Stimulated activated naive CD8-positive, alpha-beta T cell treated with anti-CD3 and anti-CD28 coated beads, Interleukin-15, Interleukin-2, amounts not matched to agents 100 ng/mL and 50 ng/mL, for 24 hours (primary cell): Measurements from ENCODE around the gene TNK2.
"Not testable (repeated sequence)": the region's sequence is repeated elsewhere in the genome, so short reads cannot be mapped to it uniquely, and the experiment has no call there.

Source experiments
- H3K27ac Mint-ChIP-seq: one replicate; pipeline ENCODE4 v1.8.0; 2021; ENCODE audit warnings: mild to moderate bottlenecking, mixed read lengths
- H3K27me3 Mint-ChIP-seq: one replicate; pipeline ENCODE4 v1.8.0; 2021; ENCODE audit warnings: mixed read lengths
- H3K36me3 Mint-ChIP-seq: one replicate; pipeline ENCODE4 v1.8.0; 2021; ENCODE audit warnings: low read depth, mixed read lengths
- H3K4me1 Mint-ChIP-seq: one replicate; pipeline ENCODE4 v1.8.0; 2021; ENCODE audit warnings: low read depth, mixed read lengths
- H3K4me3 Mint-ChIP-seq: one replicate; pipeline ENCODE4 v1.8.0; 2021; ENCODE audit warnings: mild to moderate bottlenecking, mixed read lengths
- H3K9me3 Mint-ChIP-seq: one replicate; pipeline ENCODE4 v1.8.0; 2021; ENCODE audit warnings: mixed read lengths

TNK2 gene

DNA sequence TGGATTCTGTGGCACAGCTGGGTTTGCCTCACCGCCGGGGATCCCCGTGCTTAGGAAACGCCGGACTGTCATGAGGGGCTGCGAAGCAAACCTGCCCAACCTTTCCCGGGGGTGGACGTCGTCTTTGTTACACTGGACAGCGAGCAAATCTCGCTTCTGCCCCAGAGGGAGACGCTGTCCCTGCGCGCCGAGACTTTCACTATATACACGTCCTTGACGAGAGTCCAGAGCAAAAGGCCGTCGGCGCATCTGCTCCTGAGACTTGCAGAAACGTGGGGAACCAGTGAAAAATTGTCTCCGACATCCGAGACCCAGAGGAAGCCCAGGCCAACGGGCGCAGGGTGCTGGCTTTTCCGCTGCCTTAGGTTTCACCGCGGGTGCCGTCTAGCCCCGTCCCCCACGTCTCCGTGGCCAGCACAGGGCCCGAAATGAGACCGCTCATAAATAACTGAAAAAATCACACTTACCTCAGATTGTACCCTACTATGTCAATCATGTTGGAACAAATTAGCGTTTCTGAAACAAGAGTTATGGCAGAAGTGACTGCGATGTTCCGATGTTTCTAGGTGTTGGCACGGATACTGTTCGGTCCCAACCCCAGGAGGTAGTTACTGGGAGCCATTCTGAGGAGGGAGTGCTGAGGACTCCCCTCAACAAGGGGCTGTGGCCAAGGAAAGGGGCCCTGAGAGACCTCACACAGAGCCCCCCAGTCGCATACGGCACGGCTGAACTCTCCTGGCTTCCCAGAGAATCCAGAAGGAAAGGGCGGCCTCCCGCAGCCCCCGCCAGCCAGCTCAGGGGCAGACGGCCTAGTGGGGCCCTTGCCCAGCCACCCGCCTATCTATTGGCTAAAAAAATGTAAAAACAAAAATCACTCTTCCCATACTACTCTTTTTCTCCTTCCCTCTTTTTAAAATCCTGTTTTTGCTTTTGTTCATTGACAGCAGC is 82.2 kb downstream of the TNK2 start:
- no peak overlapping the region for H3K4me3 Mint-ChIP-seq
- peaks cover 4% of the 10 kb centered on the region for H3K27me3 Mint-ChIP-seq
- no peaks in the 10 kb centered on the region for H3K9me3 Mint-ChIP-seq
- H3K4me1 Mint-ChIP-seq = no peaks in the 10 kb centered on the region
- H3K36me3 Mint-ChIP-seq = no peaks in the 10 kb centered on the region
- H3K27ac Mint-ChIP-seq = no peak overlapping the region

DNA sequence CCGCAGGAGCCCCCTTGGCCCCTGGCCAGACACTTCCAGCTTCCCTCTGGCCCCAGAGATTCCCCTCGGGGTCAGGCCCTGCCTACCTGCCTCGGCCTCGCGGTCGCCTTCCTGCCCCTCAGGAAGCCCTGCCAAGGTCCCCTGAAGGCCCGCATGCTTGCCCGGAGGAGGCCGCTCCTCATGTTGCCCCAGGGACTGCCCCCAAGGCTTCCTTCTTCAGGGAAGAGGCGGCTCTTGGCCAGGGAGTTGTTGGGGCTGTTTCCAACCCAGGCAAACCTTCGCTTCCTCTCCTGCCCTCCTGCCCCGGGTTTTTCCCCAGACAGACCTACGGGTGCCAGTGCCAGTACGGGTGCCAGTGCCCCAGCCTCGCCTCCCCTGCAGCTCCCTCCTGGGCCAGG is 83.2 kb downstream of the TNK2 start:
- no peaks in the 10 kb centered on the region for H3K36me3 Mint-ChIP-seq
- H3K9me3 Mint-ChIP-seq = no peaks in the 10 kb centered on the region

DNA sequence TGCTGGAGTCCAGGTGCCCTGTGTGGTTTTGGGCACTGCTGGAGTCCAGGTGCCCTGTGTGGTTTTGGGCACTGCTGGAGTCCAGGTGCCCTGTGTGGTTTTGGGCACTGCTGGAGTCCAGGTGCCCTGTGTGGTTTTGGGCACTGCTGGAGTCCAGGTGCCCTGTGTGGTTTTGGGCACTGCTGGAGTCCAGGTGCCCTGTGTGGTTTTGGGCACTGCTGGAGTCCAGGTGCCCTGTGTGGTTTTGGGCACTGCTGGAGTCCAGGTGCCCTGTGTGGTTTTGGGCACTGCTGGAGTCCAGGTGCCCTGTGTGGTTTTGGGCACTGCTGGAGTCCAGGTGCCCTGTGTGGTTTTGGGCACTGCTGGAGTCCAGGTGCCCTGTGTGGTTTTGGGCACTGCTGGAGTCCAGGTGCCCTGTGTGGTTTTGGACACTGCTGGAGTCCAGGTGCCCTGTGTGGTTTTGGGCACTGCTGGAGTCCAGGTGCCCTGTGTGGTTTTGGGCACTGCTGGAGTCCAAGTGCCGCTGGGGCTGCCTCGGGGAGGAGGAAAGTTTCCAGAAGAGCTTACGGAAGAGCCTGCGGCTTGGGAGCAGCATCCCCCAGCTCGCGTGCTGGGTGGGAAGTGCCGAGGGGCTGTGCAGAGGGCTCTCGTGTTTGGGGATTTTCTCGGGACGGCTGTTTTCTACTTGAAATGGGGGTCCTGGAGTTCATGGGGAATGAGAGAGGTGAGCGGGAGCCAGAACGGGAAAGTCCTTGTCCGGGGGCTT is 83.7 kb downstream of the TNK2 start:
- not testable (repeated sequence) for H3K36me3 Mint-ChIP-seq, H3K9me3 Mint-ChIP-seq, H3K27me3 Mint-ChIP-seq, H3K27ac Mint-ChIP-seq, H3K4me3 Mint-ChIP-seq, H3K4me1 Mint-ChIP-seq

More for the DNA sequence above, 83.2 kb downstream of the TNK2 start:
- H3K27me3 Mint-ChIP-seq = peaks cover 4% of the 10 kb centered on the region
- no peak overlapping the region for H3K4me3 Mint-ChIP-seq
- no peak overlapping the region for H3K27ac Mint-ChIP-seq
- no peaks in the 10 kb centered on the region for H3K4me1 Mint-ChIP-seq

DNA sequence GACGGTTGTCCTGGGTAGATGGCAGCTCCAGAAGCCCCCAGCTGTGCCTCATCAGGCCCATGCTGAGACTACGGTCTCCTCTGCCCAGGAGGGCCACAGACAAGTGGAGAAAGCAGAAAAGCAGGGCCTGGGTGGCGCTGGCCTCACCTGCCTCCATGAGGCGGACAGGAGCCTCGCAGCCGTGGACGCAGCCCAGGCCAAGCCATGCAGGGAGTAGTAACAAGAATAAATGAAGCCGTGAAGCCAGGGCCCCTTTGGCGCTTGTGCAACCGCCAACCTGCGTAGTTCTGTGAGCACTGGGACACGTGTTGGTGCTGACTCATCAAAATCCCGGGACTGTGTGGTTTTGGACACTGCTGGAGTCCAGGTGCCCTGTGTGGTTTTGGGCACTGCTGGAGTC is 84.4 kb downstream of the TNK2 start:
- Mint-ChIP-seq H3K9me3 (no peaks in the 10 kb centered on the region), H3K27ac (no peak overlapping the region), H3K36me3 (no peaks in the 10 kb centered on the region), H3K4me1 (no peaks in the 10 kb centered on the region), H3K27me3 (peaks cover 4% of the 10 kb centered on the region), H3K4me3 (no peak overlapping the region)

DNA sequence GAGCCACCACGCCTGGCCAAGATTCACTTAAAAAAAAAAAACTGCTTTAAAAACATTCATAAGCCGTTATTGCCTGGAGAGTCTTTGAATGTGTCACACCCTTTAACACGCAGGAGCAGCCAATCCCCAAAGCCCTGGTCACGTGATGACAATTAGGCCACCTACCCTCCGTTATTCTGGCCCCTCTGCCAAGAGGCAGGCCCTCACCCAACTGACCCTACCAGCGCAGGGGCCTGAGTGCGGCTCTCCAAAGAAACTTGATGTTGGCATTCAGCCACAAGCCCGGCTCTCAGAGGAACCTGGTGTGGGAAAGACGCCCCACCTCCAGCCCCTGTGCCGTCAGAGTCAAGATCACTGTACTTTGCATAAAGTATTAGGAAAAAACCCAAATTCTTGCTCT is 85.1 kb downstream of the TNK2 start:
- Mint-ChIP-seq H3K36me3 (no peaks in the 10 kb centered on the region), H3K27ac (no peak overlapping the region), H3K27me3 (peaks cover 4% of the 10 kb centered on the region), H3K4me3 (no peak overlapping the region), H3K9me3 (no peaks in the 10 kb centered on the region), H3K4me1 (no peaks in the 10 kb centered on the region)

DNA sequence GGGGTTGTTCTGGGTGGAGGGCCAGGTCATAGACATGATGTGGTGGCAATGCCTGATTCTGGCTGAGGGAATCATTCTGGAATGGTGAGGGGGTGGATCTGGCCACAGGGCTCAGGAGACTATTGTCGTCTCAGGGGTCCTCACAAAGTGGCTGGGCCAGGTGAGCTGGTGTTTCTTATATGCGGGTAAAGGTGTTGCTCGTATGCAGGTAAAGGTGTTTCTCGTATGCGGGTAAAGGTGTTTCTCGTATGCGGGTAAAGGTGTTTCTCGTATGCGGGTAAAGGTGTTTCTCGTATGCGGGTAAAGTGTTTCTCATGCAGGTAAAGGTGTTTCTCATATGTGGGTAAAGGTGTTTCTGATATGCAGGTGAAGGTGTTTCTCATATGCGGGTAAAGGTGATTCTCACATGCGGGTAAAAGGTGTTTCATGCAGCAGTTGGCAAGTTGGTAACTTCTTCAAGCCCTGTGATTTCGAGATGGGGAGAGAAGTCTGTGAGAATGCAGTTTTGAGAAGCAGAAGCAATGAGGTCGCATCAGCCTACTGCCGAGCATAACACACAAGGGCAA is 86.1 kb downstream of the TNK2 start:
- Mint-ChIP-seq H3K4me1 (no peaks in the 10 kb centered on the region), H3K4me3 (no peak overlapping the region), H3K27me3 (peaks cover 4% of the 10 kb centered on the region), H3K27ac (no peak overlapping the region), H3K36me3 (no peaks in the 10 kb centered on the region), H3K9me3 (no peaks in the 10 kb centered on the region)

DNA sequence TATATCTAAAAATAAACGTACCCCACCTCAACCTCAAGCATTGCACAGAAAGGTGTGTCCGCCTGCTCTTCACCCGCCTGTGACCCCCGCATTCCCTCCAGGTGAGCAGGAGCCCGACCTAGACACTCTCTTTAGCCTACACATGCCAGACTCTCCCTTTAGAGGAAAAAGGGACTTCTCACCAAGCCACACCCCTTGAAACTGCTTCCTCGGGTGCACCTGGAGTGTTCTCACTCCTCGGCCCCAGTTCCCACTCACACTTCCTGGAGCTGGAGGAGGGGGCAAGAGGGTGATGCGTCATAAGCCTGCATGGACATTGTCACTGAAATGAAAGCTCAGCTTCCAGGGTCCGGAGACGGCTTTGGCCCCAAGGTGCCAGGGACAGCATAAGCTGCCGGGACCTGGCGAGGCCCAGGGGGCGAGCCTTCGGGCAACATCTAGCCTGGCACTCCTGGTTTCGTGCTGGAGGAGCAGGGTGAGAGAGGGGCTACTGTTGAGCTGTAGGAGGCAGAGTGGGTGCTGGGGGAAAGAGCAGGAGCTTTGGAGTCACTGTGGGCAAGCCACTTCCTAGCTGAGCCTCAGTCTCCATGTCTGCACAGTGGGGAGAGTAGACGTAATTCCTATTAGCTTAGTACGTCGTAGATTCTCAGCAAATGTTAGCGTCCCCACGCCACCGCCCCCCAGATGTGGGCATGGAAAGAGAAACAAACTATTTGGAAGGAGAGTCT is 86.8 kb downstream of the TNK2 start:
- Mint-ChIP-seq H3K27me3 (peaks cover 4% of the 10 kb centered on the region), H3K27ac (no peak overlapping the region), H3K36me3 (no peaks in the 10 kb centered on the region)

DNA sequence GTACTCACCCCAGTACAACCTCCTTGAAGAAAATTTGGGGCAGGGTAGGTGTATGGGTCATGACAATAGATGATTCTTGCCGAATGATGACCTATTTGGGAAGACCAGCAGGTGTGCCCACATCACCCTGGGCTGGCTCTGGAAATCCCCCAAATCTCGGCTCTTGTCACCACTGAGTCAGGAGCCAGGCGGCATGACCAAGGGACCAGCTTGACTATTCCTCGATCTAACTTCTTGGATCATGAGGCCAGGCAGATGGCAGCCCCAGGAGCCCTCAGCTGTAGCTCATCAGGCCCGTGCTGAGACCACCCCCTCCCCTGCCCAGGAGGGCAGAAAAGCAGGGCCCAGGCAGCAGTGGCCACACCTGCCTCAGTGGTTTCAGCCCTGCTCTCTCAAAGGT is 87.5 kb downstream of the TNK2 start:
- Mint-ChIP-seq H3K27ac (no peak overlapping the region), H3K4me1 (no peaks in the 10 kb centered on the region), H3K27me3 (peaks cover 4% of the 10 kb centered on the region), H3K4me3 (no peak overlapping the region), H3K36me3 (no peaks in the 10 kb centered on the region), H3K9me3 (no peaks in the 10 kb centered on the region)

More for the DNA sequence above, 86.8 kb downstream of the TNK2 start:
- Mint-ChIP-seq H3K4me3 (no peak overlapping the region), H3K4me1 (no peaks in the 10 kb centered on the region), H3K9me3 (no peaks in the 10 kb centered on the region)

DNA sequence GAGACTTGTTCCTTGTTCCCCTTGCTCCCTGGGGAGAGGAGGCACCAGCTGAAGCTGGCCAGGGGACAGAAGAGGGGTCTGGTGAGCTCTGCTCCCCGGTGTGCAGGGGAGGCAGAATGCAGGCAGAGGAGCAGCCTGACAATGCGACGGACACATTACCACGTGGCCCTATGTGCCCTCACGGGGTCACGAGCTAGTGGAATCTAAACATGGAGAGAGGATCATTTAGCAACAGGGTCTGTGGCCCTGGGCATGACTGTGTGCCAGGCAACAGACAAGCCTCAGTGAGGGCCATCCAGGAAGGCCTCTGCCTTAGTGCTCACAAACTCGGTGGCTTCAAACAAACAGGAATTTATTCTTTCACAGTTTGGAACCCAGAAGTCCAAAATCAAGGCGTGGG is 88.2 kb downstream of the TNK2 start:
- H3K27ac Mint-ChIP-seq = no peak overlapping the region

DNA sequence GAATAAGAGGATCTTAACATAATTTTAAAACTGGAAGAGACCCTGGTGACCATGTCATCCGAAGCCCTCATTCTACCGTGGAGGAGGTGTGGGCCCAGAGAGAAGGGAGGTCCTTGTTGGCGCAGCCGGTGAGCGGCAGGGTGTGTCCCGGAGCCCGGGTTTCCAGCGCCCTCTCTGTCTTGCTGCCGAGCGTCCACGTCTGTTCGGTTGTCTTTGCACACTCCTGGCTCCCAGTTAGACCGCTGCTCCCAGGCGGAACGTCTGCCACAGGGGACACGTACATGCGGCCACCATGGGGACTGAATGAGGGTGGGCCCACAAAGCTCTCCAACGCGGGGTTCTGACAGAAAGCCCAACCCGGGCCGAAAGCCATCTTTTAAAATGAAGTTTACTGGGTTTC is 90.0 kb downstream of the TNK2 start:
- no peak overlapping the region for H3K4me3 Mint-ChIP-seq
- no peaks in the 10 kb centered on the region for H3K9me3 Mint-ChIP-seq
- H3K27ac Mint-ChIP-seq = no peak overlapping the region
- H3K36me3 Mint-ChIP-seq = no peaks in the 10 kb centered on the region
- H3K4me1 Mint-ChIP-seq = no peaks in the 10 kb centered on the region
- H3K27me3 Mint-ChIP-seq = no peaks in the 10 kb centered on the region

More for the DNA sequence above, 88.2 kb downstream of the TNK2 start:
- no peaks in the 10 kb centered on the region for H3K36me3 Mint-ChIP-seq
- H3K4me1 Mint-ChIP-seq = no peaks in the 10 kb centered on the region
- H3K4me3 Mint-ChIP-seq = no peak overlapping the region
- no peaks in the 10 kb centered on the region for H3K9me3 Mint-ChIP-seq
- H3K27me3 Mint-ChIP-seq = peaks cover 4% of the 10 kb centered on the region

DNA sequence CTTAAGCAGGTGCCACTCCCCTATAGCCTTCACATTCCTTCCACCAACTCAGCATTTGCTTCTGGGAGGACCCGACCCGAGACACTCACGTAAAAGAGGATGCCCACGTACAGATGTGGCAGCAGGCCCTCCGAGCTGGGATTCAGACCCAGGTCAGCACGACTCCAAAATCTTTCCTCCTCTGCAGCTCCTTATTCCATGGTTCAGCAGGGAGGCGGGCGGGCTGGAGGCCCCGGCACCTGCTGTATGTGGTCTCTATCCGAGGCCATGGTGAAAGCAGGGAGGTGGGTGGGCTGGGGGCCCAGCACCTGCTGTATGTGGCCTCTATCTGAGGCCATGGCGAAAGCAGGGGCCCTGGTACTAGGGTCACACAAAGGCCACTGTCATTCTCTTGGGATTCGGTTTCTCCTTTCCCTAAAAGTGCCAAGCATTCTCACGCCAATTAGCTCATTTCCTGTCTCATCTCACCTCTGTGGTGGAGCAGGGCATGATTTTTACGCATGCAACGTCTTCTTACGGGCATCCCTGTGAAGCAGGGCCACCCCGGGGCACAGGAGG is 90.7 kb downstream of the TNK2 start:
- H3K9me3 Mint-ChIP-seq = no peaks in the 10 kb centered on the region
- no peak overlapping the region for H3K4me3 Mint-ChIP-seq
- H3K4me1 Mint-ChIP-seq = no peaks in the 10 kb centered on the region
- peak overlapping the region; percentile 70 for H3K27ac Mint-ChIP-seq
- H3K36me3 Mint-ChIP-seq = no peaks in the 10 kb centered on the region
- no peaks in the 10 kb centered on the region for H3K27me3 Mint-ChIP-seq

DNA sequence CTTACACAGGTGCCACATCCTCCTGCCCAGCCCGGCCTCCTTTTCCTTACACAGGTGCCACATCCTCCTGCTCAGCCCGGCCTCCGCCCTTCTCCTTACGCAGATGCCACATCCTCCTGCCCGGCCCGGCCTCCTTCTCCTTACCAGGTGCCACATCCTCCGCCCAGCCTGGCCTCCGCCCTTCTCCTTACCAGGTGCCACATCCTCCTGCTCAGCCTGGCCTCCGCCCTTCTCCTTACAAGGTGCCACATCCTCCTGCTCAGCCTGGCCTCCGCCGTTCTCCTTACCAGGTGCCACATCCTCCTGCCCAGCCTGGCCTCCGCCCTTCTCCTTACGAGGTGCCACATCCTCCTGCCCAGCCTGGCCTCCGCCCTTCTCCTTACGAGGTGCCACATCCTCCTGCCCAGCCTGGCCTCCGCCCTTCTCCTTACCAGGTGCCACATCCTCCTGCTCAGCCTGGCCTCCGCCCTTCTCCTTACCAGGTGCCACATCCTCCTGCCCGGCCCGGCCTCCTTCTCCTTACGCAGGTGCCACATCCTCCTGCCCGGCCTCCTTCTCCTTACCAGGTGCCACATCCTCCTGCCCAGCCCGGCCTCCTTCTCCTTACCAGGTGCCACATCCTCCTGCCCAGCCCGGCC is 92.0 kb downstream of the TNK2 start:
- not testable (repeated sequence) for H3K27me3 Mint-ChIP-seq, H3K27ac Mint-ChIP-seq, H3K4me1 Mint-ChIP-seq, H3K4me3 Mint-ChIP-seq, H3K36me3 Mint-ChIP-seq, H3K9me3 Mint-ChIP-seq

DNA sequence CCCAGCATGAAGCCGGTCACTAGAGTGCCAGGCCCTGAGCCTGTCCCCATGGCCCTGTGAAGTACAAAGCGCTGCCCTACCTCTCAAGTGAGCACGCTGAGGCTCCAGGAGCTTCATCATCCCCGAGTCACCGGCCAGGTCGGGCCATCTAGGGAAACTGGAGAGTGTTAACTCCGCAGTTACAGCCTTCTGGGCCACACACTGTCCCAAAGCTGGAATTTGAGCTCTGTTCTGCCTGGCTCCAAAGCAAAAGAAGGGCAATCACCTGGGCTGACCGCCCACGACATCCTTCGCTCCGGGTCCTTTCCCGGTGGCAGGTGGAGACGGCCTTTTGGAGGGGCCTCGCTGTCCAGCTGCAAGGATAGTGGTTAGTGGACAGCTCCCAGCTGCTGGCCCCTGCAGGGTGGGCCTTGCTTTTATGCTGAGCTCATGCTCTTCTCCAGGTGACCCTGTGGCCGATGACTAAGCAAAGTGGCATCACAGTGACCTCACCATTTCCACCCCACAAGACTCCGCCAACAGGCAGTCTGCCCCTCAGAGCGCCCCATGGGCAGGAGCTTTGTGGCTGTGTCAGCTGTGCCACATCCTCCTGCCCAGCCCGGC is 93.1 kb downstream of the TNK2 start:
- Mint-ChIP-seq H3K4me3 (no peak overlapping the region), H3K36me3 (no peaks in the 10 kb centered on the region), H3K27me3 (no peaks in the 10 kb centered on the region), H3K27ac (no peak overlapping the region), H3K9me3 (no peaks in the 10 kb centered on the region), H3K4me1 (no peaks in the 10 kb centered on the region)
